Measurements from ENCODE around the gene MAPK10. TPM values are rescaled to one million over a fixed set of nuclear protein-coding genes. Genes with fewer than 3 reads are reported as not detected.
"Not testable (repeated sequence)": the region's sequence is repeated elsewhere in the genome, so short reads cannot be mapped to it uniquely, and the experiment has no call there.

Gene MAPK10
- total RNA-seq, 3 donors from 2014 or later (not counting 1 experiment from before 2014, with no cell fraction given) = 0.92 TPM; not detected in 2

DNA sequence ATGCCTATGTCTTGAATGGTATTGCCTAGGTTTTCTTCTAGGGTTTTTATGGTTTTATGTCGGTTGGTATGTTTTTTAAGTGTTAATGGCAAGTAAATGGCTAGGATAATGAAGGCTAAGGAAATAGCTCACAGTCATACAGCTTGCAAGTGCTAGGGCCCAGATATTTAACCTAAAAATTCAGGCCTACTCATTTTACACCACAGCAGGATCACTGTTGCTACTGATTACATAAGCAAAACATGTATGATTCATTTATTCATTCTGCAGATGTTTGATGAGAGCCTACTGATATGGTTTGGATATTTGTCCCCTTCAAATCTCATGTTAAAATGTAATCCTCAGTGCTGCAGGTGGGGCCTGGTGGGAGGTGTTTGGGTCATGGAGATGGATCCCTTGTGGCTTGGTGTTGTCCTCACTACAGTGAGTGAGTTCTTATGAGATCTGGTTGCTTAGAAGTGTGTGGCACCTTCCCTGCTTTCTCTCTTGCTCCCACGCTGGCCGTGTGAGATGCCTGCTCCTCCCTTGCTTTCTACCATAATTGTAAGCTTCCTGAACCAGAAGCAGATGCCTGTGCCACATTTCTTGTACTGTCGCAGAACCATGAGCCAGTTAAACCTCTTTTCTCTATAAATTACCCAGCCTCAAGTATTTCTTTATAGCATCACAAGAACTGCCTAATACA, 175.5 kb downstream of the MAPK10 start:
- Histone ChIP-seq H3K27ac (ENCODE audit: low read length) (no peak overlapping the region), H3K9me3 (ENCODE audit: control insufficient read depth, insufficient read depth, low read length) (no peaks in the 10 kb centered on the region), H3K4me3 (ENCODE audit: low read length) (no peak overlapping the region), H3K36me3 (ENCODE audit: control insufficient read depth, insufficient read depth, low read length) (no peaks in the 10 kb centered on the region), H3K27me3 (ENCODE audit: control insufficient read depth, insufficient read depth, low read length) (no peaks in the 10 kb centered on the region), H3K4me1 (ENCODE audit: control insufficient read depth, insufficient read depth, low read length) (no peaks in the 10 kb centered on the region)
- H3K9me3 Mint-ChIP-seq = peaks cover 18 to 20% of the 10 kb centered on the region in 2 donors
- DNase-seq (no peak), ATAC-seq (no peak)
- no peak overlapping the region for H3K27ac Mint-ChIP-seq
- no peak for TF ChIP-seq CTCF (IDR thresholded peaks at IDR 0.05)
- H3K27me3 Mint-ChIP-seq (ENCODE audit: low read depth in 2 of 2) = no peaks in the 10 kb centered on the region
- no peaks in the 10 kb centered on the region for H3K4me1 Mint-ChIP-seq
- intact Hi-C loops (cut with micrococcal nuclease) = no loop called here
- H3K36me3 Mint-ChIP-seq = no peaks in the 10 kb centered on the region
- no peak overlapping the region for H3K4me3 Mint-ChIP-seq
- 80% methylated on average over 4 of the region's 4 CpGs for WGBS (ENCODE audit: insufficient coverage)

DNA sequence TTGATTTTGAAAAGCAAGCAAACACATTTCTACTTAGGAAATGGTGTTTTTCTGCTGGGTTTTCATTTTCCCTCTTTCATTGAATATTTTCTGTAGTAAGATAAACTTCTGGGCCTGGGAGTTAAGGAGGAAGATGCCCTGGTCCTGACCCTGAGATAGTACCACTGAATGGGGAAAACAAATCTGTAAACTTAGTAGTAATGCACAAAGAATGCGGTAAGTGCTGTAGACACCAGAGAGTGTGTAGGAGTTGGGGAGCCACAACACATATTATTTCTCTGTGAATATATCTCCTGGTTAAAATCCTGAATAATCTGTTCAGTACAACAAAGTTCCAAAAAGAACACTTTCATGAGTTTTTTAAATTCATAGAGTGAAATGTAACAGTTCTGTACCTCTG, 178.3 kb downstream of the MAPK10 start:
- no peak overlapping the region for H3K4me3 ChIP-seq (ENCODE audit: low read length)
- no peaks in the 10 kb centered on the region for H3K27me3 ChIP-seq (ENCODE audit: control insufficient read depth, insufficient read depth, low read length)
- H3K9me3 Mint-ChIP-seq = peaks cover 16 to 23% of the 10 kb centered on the region in 2 donors
- H3K36me3 ChIP-seq (ENCODE audit: control insufficient read depth, insufficient read depth, low read length) = no peaks in the 10 kb centered on the region
- no peak for ATAC-seq
- intact Hi-C loops (cut with micrococcal nuclease) = no loop called here
- H3K4me3 Mint-ChIP-seq = no peak overlapping the region
- DNase-seq = no peak
- no peaks in the 10 kb centered on the region for H3K36me3 Mint-ChIP-seq
- H3K27ac ChIP-seq (ENCODE audit: low read length) = no peak overlapping the region
- TF ChIP-seq CTCF (IDR thresholded peaks at IDR 0.05) = no peak
- no peaks in the 10 kb centered on the region for H3K4me1 Mint-ChIP-seq
- H3K27me3 Mint-ChIP-seq (ENCODE audit: low read depth in 2 of 2) = no peaks in the 10 kb centered on the region
- WGBS (ENCODE audit: insufficient coverage) = 100% methylated on average over 1 of the region's 1 CpG
- H3K4me1 ChIP-seq (ENCODE audit: control insufficient read depth, insufficient read depth, low read length) = no peaks in the 10 kb centered on the region
- H3K9me3 ChIP-seq (ENCODE audit: control insufficient read depth, insufficient read depth, low read length) = no peaks in the 10 kb centered on the region
- no peak overlapping the region for H3K27ac Mint-ChIP-seq

DNA sequence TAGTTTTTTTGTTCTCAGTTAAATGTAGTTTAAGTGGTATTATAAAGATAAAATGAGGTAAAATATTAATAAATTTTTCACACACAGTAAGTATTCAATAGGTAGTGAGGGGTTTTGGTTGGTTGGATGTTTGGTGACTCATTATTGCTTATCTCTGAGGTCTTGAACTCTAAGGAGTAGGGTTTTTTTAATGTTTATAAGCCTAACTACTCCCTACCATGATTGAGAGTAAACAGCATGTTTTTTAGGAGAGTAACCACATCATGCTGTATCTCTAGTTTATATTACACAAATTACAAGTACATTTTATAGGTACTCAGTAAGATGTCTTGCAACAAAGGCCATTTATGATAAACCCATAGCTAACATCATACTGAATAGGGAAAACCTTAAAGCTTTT, 181.6 kb downstream of the MAPK10 start:
- H3K4me1 Mint-ChIP-seq = no peaks in the 10 kb centered on the region
- no peak for TF ChIP-seq CTCF (IDR thresholded peaks at IDR 0.05)
- DNase-seq (no peak), ATAC-seq (no peak)
- no peaks in the 10 kb centered on the region for H3K36me3 Mint-ChIP-seq
- no peak overlapping the region for H3K4me3 ChIP-seq (ENCODE audit: low read length)
- no peak overlapping the region for H3K27ac ChIP-seq (ENCODE audit: low read length)
- no peaks in the 10 kb centered on the region for H3K4me1 ChIP-seq (ENCODE audit: control insufficient read depth, insufficient read depth, low read length)
- H3K36me3 ChIP-seq (ENCODE audit: control insufficient read depth, insufficient read depth, low read length) = no peaks in the 10 kb centered on the region
- no peak overlapping the region for H3K4me3 Mint-ChIP-seq
- H3K27me3 Mint-ChIP-seq (ENCODE audit: low read depth in 2 of 2) = no peaks in the 10 kb centered on the region
- H3K27ac Mint-ChIP-seq = no peak overlapping the region
- H3K9me3 ChIP-seq (ENCODE audit: control insufficient read depth, insufficient read depth, low read length) = no peaks in the 10 kb centered on the region
- intact Hi-C loops (cut with micrococcal nuclease) = no loop called here
- H3K27me3 ChIP-seq (ENCODE audit: control insufficient read depth, insufficient read depth, low read length) = no peaks in the 10 kb centered on the region
- H3K9me3 Mint-ChIP-seq = peaks cover 5 to 16% of the 10 kb centered on the region in 2 donors

GRCh38 chr4:86174506-86174905, 185.3 kb downstream of the MAPK10 start:
- intact Hi-C loops (cut with micrococcal nuclease) = no loop called here
- no peaks in the 10 kb centered on the region for H3K27me3 Mint-ChIP-seq (ENCODE audit: low read depth in 2 of 2)

DNA sequence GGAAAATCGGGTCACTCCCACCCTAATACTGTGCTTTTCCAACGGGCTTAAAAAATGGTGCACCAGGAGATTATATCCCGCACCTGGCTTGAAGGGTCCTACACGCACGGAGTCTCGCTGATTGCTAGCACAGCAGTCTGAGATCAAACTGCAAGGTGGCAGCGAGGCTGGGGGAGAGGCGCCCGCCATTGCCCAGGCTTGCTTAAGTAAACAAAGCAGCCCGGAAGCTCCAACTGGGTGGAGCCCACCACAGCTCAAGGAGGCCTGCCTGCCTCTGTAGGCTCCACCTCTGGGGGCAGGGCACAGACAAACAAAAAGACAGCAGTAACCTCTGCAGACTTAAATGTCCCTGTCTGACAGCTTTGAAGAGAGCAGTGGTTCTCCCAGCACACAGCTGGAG, 191.5 kb downstream of the MAPK10 start:
- H3K4me3 ChIP-seq (ENCODE audit: low read length); H3K27me3 ChIP-seq (ENCODE audit: control insufficient read depth, insufficient read depth, low read length); H3K27me3 Mint-ChIP-seq (ENCODE audit: low read depth in 2 of 2); H3K36me3 Mint-ChIP-seq; H3K27ac Mint-ChIP-seq; H3K4me3 Mint-ChIP-seq; H3K9me3 ChIP-seq (ENCODE audit: control insufficient read depth, insufficient read depth, low read length); H3K36me3 ChIP-seq (ENCODE audit: control insufficient read depth, insufficient read depth, low read length); DNase-seq; H3K4me1 ChIP-seq (ENCODE audit: control insufficient read depth, insufficient read depth, low read length); H3K27ac ChIP-seq (ENCODE audit: low read length); H3K4me1 Mint-ChIP-seq; ATAC-seq; intact Hi-C loops (cut with micrococcal nuclease): not testable (repeated sequence)
- H3K9me3 Mint-ChIP-seq = peaks cover 6 to 14% of the 10 kb centered on the region in 2 donors
- 96% methylated on average over 9 of the region's 10 CpGs for WGBS (ENCODE audit: insufficient coverage)

More at GRCh38 chr4:86174506-86174905, 185.3 kb downstream of the MAPK10 start:
- no peak overlapping the region for H3K4me3 ChIP-seq (ENCODE audit: low read length)
- Mint-ChIP-seq H3K36me3 (no peaks in the 10 kb centered on the region), H3K9me3 (peaks cover 2 to 12% of the 10 kb centered on the region in 2 donors), H3K4me1 (no peaks in the 10 kb centered on the region), H3K27ac (no peak overlapping the region), H3K4me3 (no peak overlapping the region)
- no peak for ATAC-seq
- no peaks in the 10 kb centered on the region for H3K36me3 ChIP-seq (ENCODE audit: control insufficient read depth, insufficient read depth, low read length)
- H3K27me3 ChIP-seq (ENCODE audit: control insufficient read depth, insufficient read depth, low read length) = no peaks in the 10 kb centered on the region
- H3K9me3 ChIP-seq (ENCODE audit: control insufficient read depth, insufficient read depth, low read length) = no peaks in the 10 kb centered on the region
- no peak for DNase-seq
- TF ChIP-seq CTCF (IDR thresholded peaks at IDR 0.05) = no peak
- H3K4me1 ChIP-seq (ENCODE audit: control insufficient read depth, insufficient read depth, low read length) = no peaks in the 10 kb centered on the region
- 60% methylated on average over 1 of the region's 1 CpG for WGBS (ENCODE audit: insufficient coverage)
- no peak overlapping the region for H3K27ac ChIP-seq (ENCODE audit: low read length)

Measured in natural killer cell (primary cell).